ENCODE results near the gene C17orf75.

DNA sequence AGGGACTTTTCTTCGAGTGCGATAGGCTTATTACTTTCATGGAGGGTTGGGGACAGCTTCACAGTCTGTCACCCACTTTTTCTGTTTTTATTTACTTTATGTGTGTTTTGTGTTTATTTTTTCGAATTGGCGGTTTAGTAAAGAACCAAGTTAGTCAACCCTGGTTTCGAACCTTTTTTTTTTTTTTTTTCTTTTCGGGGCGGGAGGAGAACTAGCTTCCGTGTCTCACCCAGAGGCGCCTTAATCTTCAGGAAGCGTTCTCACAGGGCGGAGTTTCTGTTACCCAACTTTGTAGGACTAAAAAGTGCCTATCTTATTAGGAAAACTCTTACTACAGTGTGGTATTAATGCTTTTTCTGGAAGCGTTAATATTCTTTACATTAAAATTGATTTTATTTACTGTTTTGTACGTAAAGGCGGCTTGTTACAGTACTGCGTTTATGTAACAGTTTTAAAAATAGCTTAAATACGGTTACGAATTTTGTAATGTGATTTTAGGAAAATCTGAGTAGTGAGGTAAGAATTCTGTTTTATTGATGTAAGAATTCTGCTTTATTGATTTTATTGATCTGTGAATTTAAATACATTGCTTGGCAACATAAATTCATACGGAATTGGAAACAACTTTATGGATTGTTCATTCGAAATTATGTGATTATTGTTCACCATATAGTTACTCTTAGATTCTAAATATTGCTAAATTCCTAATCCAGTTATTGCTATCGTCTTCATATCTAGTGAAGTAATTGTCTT, 8.9 kb upstream of the C17orf75 start:
- TF ChIP-seq, protein P1, sequence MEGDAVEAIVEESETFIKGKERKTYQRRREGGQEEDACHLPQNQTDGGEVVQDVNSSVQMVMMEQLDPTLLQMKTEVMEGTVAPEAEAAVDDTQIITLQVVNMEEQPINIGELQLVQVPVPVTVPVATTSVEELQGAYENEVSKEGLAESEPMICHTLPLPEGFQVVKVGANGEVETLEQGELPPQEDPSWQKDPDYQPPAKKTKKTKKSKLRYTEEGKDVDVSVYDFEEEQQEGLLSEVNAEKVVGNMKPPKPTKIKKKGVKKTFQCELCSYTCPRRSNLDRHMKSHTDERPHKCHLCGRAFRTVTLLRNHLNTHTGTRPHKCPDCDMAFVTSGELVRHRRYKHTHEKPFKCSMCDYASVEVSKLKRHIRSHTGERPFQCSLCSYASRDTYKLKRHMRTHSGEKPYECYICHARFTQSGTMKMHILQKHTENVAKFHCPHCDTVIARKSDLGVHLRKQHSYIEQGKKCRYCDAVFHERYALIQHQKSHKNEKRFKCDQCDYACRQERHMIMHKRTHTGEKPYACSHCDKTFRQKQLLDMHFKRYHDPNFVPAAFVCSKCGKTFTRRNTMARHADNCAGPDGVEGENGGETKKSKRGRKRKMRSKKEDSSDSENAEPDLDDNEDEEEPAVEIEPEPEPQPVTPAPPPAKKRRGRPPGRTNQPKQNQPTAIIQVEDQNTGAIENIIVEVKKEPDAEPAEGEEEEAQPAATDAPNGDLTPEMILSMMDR (conservative IDR thresholded peaks at IDR 0.05; ENCODE audit: low read depth, low read length), result no peak
- TF ChIP-seq EZH2 (IDR thresholded peaks at IDR 0.05; ENCODE audit: low read length, unreplicated experiment), result no peak
- no peak for TF ChIP-seq EZH2phosphoT487 (IDR thresholded peaks at IDR 0.05; ENCODE audit: borderline replicate concordance, low read length)
